Measurements from ENCODE around the gene GARIN1A.

GRCh38 chr7:128713794-128714193 lies 41.7 kb downstream of the GARIN1A start:
- TF ChIP-seq CTCF (IDR thresholded peaks at IDR 0.05; ENCODE audit: poor library complexity) (no peak), EZH2phosphoT487 (IDR thresholded peaks at IDR 0.05; ENCODE audit: low read depth, severe bottlenecking, unreplicated experiment) (no peak)
